ENCODE data around the gene ARL3. TPM values are rescaled to one million over a fixed set of nuclear protein-coding genes. Genes with fewer than 3 reads are reported as not detected.

The ARL3 gene
- total and polyA plus RNA-seq, 2 of the 4 experiments (the other 2 are of a cell fraction): 5.0 to 14.3 TPM

GRCh38 chr10:102633848-102634247, 80.3 kb downstream of the ARL3 start:
- no peak for ATAC-seq (ENCODE audit: low read depth)

More at GRCh38 chr10:102633848-102634247, 80.3 kb downstream of the ARL3 start:
- TF ChIP-seq CTCF (conservative IDR thresholded peaks at IDR 0.05; ENCODE audit: low read depth, low read length) (no peak), CEBPB (IDR thresholded peaks at IDR 0.05; ENCODE audit: low read depth, low read length) (no peak), RCOR1 (IDR thresholded peaks at IDR 0.05; ENCODE audit: insufficient replicate concordance, low read length) (no peak)
- no TSS peak for BruUV-seq (replicated peaks)
- peak overlapping the region; percentile 74 to 90 for H4K8ac ChIP-seq (ENCODE audit: low read depth in 2 of 2, low read length in 2 of 2)
- H3K9me3 ChIP-seq (ENCODE audit: control insufficient read depth, insufficient read depth, low read length): no peaks in the 10 kb centered on the region
- ChIA-PET POLR2A (ENCODE audit: unreplicated experiment) (no interaction called here), CTCF (interaction anchor here (0.8 kb wide), 1 partner anchor 45 kb away, joined by 3 read pairs; no protein-coding TSS in a partner anchor)
- peaks cover 47% of the 10 kb centered on the region for H3K9me1 ChIP-seq (ENCODE audit: insufficient read depth, low read length)
- H3K4me3 ChIP-seq (ENCODE audit: insufficient read depth, low read depth, low read length): no peak overlapping the region
- peak overlapping the region; percentile 100 for H2BK5ac ChIP-seq (ENCODE audit: low read depth, low read length, poor library complexity, severe bottlenecking)
- peak overlapping the region; percentile 89 for H4K5ac ChIP-seq (ENCODE audit: low read depth, low read length)
- H3K27me3 ChIP-seq (ENCODE audit: control insufficient read depth, insufficient read depth, low read length): no peaks in the 10 kb centered on the region
- peak overlapping the region; percentile 98; the same call in 2 of the 3 replicates for H2BK15ac ChIP-seq (ENCODE audit: low read depth, low read length)
- peak overlapping the region; percentile 88 for H2BK20ac ChIP-seq (ENCODE audit: low read depth, low read length)
- H3K18ac ChIP-seq (ENCODE audit: low read depth, low read length): peak overlapping the region; percentile 82
- H4K20me1 ChIP-seq (ENCODE audit: insufficient read depth, low read length): no peaks in the 10 kb centered on the region
- peak overlapping the region; percentile 98 for H3K4ac ChIP-seq (ENCODE audit: low read depth, low read length)
- H3K4me1 ChIP-seq (ENCODE audit: control insufficient read depth, insufficient read depth, low read length): peaks cover 58% of the 10 kb centered on the region
- peak overlapping the region; percentile 98 for H2AK9ac ChIP-seq (replicated peaks; ENCODE audit: low read depth, low read length, poor library complexity)
- H3K27ac ChIP-seq (ENCODE audit: insufficient read depth, low read length): peak overlapping the region; percentile 96
- WGBS, 2 experiments (ENCODE audit: extremely low coverage in 2 of 2, insufficient read length in 1 of 2): no CpG with 5 or more reads among the region's 5 CpGs
- dilution Hi-C loops (cut with HindIII; ENCODE audit: low sequenced_read_pairs, unreplicated experiment) (no loop called here), intact Hi-C loops (cut with micrococcal nuclease) (no loop called here), in situ Hi-C loops (cut with MboI; ENCODE audit: low sequenced_read_pairs) (no loop called here)
- no peak for DNase-seq
- H3K4me2 ChIP-seq (ENCODE audit: low read depth, low read length): peak overlapping the region; percentile 27
- H3K9ac ChIP-seq (ENCODE audit: low read depth, low read length): peak overlapping the region; percentile 55
- H2AFZ ChIP-seq (replicated peaks; ENCODE audit: low read length, poor library complexity): peak overlapping the region; percentile 78
- H3K79me1 ChIP-seq (ENCODE audit: low read depth in 1 of 2, low read length in 2 of 2): peaks cover 17 to 51% of the 10 kb centered on the region in 2 experiments
- H2BK120ac ChIP-seq (ENCODE audit: low read depth, low read length): peak overlapping the region; percentile 99
- H3K14ac ChIP-seq (replicated peaks; ENCODE audit: low read depth, low read length): peak overlapping the region; percentile 97
- H4K91ac ChIP-seq (ENCODE audit: insufficient read depth, low read depth, low read length): peak overlapping the region; percentile 96
- H3K56ac ChIP-seq (ENCODE audit: extremely low read depth, insufficient read depth, low read length): peak overlapping the region; percentile 67
- H2AK5ac ChIP-seq (ENCODE audit: low read depth, low read length): peak overlapping the region; percentile 99
- peak overlapping the region; percentile 98 for H3K23ac ChIP-seq (ENCODE audit: low read depth, low read length)
- peaks cover 2% of the 10 kb centered on the region; the same call in 1 of the 2 replicates for H3K36me3 ChIP-seq (ENCODE audit: control insufficient read depth, insufficient read depth, low read length)

Measured in IMR-90 (cell line).